HPDE6-E6E7 (cell line): ENCODE data around the gene GPT2.

ENCODE experiments used
- DNase-seq: peaks from one replicate; pipeline ENCODE4 v3.0.0; 2011; ENCODE audit warnings: missing footprints; ENCODE audit errors: extremely low spot score

Gene GPT2, protein sequence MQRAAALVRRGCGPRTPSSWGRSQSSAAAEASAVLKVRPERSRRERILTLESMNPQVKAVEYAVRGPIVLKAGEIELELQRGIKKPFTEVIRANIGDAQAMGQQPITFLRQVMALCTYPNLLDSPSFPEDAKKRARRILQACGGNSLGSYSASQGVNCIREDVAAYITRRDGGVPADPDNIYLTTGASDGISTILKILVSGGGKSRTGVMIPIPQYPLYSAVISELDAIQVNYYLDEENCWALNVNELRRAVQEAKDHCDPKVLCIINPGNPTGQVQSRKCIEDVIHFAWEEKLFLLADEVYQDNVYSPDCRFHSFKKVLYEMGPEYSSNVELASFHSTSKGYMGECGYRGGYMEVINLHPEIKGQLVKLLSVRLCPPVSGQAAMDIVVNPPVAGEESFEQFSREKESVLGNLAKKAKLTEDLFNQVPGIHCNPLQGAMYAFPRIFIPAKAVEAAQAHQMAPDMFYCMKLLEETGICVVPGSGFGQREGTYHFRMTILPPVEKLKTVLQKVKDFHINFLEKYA

DNA sequence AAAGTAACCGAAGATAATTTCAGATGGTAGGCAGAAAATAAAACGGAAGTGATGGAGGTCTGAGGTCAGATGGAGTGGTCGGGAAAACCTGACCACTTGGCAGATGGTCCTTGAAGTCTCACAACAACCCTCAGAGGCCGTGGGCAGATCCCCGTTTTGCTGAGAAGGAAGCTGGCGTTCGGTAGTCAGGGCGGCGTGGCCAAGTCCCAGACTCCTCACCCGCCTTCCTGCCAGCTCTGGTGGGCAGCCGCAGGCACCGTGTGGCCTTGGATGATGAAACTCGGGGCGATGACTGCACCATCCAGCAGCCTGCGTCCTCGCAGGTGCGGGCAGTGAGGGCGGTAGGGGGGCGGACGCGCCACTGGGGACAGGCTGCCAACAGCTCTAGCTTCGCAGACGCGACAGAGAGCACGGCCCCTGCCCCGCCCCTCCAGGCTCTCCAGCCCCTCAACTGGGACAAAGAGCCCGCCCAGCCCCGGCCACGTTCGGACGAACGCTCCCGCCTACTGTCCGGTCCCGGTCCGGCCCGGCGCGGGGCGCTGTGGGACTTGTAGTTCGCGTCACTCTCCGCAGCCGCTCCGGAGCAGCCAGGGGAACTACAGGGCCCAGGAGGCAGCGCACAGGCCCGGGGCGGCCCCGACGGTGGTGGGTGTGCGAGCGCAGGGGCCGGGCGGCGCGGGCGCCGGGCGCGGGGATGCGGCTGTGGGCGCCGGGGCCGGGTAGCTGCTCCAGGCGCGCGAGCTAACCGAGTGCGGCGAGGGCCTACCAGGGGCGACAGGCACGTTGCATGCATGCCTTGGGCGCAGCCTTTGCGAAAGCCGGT, at the start of gene GPT2:
GPT2 (plus strand) TSS at position 673 of the 823 bp plus-strand sequence. CDS start 354 bp downstream, outside the sequence.
- peak; percentile 88 for DNase-seq

DNA sequence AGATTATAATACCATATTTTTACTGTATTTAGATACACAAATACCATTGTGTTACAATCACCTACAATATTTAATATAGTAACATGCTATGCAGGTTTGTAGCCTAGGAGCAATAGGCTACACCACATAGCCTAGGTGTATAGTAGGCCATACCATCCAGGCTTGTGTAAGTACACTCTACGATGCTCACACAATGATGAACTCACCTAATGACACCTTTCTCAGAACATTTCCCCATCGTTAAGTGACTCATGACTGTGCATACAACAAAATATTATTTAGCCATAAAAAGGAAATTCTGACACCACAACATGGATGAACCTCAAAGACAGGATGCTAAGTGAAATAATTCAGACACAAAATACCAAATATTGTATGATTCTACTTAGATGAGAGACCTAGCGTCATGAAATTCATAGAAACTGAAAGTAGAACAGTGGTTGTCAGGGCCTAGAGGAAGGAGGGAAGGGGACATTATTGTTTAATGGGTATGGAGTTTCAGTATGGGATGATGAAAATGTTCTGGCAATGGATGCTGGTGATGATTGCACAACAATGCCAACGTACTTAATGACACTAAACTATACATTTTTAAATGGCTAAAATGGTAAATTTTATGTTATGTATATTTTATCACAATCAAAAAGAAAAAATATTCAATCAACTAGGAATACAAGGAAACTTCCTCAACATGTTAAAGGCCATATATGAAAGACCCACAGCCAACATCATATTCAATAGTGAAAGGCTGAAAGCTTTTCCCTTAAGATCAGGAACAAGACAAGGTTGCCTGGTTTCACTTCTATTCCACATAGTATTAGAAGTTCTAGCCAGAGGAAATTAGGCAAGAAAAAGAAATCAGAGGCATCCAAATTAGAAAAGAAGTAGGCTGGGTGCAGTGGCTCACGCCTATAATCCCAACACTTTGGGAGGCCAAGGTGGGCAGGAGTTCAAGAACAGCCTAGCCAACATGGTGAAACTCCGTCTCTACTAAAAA, 47.3 kb upstream of the GPT2 start:
- no peak for DNase-seq

DNA sequence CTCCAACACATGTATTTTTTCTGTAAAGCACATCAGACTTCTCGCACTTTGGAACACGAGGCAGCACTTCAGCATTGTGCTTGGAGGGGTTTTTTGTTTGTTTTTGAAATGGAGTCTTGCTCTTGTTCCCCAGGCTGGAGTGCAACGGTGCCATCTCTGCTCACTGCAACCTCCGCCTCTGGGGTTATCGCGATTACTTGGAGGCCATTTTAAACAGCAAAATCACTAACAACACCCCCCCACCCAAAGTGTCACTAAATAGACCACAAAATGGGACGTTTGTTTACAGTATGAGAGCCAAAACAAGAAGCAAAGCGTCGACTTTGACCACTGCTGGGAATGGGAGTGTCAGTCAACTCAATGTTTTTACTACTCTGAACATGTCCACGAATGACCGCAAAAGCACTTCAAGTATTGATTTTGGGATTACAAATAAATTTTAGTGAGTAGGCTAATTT, 44.1 kb upstream of the GPT2 start:
- no peak for DNase-seq

DNA sequence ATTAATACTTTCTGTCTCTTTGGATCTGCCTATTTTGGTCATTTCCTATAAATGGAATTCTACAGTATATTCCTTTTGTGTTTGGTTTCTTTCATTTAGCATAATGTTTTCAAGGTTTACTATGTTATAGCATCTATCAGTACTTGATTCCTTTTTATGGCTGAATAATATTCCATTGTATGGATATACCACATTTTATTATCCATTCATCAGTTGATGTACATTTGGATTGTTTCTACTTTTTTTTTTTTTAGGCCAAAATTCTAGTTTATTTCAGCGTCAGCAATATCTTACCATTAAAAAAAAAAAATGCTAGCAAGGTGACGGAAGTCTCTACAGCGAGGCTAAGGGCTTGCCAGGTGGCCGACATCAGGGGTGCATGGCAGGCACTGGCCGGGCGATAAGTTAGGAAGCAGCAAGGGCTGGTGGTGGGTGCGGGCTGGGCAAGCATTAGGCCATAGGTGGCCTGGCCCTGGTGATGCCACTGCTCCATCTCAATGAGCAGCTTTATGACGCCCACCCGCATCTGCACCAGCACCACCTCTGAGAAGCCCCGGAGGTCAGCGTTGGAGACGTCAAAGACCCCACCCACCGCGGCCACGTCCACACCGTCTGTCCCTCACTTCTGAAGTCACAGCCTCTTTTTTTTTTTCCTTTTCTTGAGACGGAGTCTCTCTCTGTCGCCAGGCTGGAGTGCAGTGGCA, 41.8 kb upstream of the GPT2 start:
- DNase-seq = no peak

DNA sequence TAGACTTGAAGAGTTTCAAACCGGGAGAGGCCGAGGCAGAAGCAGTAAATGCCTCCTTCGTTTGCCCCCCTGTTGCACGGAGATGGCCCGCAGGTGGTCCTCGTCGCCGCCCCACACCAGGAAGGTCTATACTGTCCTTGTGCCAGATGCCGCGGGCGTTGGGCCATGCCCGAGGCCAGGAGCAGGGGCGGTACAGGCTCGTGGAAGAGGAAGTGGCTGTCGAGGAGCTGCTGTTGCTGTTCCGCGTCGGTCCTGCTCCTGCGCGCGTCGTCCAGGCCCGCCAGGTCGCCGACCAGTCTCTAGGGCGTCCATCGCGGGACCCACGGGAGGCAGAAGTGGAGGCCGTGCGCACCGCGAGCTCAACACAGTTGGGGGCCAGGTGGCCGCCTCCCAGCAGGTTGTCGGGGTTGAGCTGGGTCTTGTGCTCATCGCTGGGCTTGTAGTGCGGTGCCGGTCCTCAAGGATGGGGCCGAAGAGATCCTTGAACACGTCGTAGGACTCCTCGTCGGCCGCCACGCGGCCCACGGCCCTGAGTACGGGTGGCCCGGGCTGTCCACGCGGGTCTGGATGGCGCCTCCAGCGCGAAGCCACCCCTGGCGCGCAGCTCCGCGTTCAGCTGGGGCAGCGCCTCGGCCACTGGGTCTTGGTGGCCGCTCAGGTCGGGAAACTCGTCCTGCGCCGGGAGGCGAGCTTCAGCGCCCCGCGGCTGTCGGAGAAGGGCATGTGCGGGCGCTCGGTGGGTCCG, 40.1 kb upstream of the GPT2 start:
- DNase-seq = no peak

DNA sequence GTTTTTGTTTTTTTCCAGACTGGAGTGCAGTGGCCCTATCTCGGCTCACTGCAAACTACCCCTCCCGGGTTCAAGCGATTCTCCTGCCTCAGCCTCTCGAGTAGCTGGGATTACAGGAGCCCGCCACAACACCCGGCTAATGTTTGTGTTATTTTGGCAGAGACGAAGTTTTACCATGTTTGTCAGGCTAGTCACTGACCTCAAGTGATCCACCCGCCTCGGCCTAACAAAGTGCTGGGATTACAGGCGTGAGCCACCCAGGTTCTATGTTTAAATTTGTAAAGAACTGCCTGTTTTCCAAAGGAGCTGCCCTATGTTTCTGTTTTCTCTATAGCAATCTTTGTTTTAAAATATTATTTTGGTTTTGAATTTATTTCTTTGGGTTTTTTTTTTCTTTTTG, 39.4 kb upstream of the GPT2 start:
- DNase-seq = no peak

DNA sequence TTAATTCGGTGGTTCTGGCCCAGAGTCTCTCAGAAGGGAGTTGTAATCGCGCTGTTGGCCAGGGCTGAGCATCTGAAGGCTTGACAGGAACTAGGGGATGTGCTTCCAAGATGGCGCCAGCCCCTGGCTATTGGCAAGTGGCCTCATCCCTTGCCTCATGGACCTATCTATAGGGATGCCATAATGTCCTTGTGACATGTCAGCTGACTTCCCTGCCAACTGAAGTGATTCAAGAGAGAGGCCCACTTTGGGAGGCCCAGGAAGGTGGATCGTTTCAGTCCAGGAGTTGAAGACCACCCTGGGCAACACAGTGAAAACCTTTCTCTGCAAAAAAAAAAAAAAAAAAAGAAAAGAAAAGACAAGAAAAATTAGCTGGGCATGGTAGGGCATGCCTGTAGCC, 38.2 kb upstream of the GPT2 start:
- no peak for DNase-seq

DNA sequence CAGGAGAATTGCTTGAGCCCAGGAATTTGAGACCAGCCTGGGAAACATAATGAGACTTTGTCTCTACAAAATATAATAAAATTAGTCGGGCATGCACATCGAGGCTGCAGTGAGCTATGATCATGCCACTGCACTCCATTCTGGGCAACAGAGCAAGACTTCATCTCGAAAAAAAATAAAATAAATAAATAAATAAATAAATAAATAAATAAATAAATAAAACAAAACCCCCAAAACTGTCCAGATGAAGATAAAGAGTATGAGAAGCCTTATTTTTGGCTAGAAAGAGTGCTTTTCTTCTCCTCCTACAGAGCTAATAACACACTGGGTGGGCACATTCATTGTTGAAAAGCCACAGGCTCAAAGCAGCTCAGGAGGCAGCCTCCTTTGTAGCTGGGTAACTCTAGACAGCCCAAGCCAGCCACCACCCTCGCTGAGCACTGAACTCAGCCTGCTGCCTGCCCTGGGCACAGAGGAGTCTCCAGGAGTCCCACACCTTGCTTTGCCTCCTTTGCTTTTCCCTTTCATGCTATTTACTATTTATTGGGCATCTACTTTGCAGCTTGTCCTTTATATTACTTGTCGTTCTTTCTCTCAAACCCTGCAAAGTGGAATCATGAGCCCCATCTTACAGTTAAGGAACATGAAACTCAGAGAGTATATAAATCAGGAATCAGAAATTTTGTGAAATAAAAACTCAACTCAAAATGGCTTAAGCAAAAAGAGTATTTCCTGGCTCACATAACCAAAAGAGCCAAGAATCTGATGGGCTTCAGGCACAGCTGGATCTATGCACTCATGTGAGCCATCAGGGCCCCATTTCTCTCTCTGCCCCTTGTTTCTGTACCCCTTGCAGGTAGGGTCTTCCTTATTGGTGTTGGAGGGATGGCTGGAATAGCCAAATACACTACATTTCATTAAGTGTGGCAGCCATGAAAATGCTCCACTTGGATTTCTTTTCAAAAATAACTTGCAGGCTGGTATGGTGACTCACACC, 35.1 kb upstream of the GPT2 start:
- DNase-seq = no peak

DNA sequence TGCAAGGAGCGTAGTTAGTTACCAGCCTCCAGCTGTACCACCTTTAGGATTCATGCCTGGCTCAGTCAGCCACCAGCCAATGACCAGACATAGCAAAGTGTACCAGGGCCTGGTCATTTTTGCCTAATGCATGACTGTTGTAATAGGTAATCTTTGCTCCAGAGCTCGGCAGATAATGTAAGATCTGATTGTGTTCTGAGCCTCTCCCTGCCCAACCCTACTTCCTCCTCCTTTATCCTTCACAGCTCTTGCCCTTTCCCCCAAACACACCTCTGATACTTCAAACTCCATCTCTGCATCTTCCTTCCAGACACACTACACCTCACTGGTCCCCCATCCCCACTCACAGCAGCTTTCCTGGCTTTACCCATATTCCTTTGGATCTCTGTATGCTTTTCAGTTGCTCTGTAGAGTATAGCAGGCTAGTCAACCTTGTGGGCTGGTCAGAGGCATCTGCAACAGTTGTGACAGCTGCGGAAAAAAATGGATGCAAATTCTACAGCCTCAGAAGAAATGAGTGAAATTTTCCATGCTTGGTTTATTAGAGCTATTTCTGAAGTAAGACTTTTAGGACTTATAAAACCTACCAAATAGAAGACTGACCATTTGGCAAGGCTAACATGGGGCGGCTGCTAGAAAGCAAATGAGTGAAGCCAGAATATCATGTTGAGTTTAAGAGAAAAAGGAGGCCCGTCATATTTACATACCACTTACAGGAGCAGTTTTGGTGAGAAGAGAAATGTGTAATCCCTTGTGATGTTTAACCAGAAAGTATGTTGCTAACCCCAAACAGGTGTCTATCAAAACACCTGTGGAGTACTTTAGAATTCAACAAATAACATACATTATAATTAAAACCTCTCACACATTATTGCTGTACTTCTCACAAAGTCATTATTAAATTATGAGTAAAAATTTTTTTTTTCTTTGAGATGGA, 33.3 kb upstream of the GPT2 start:
- no peak for DNase-seq

DNA sequence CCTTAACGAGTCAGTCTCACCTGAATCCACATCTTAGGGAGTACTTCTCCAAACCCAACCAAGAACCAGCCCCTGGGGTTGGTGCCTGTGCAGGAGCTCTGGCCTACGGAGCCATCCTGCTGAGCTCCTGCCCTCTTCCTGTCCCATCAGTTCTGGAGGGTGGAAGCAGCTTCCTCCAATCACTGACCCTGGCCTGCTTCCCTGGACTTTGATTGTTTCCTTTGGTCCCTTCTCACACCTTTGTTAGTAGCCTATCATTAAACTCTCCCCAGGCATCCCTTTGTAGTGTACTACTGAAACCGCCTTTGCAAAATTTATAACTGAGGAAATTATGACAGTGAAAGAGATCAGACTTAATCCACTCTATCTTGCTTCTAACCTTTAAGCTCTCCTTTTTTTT, 32.0 kb upstream of the GPT2 start:
- no peak for DNase-seq

DNA sequence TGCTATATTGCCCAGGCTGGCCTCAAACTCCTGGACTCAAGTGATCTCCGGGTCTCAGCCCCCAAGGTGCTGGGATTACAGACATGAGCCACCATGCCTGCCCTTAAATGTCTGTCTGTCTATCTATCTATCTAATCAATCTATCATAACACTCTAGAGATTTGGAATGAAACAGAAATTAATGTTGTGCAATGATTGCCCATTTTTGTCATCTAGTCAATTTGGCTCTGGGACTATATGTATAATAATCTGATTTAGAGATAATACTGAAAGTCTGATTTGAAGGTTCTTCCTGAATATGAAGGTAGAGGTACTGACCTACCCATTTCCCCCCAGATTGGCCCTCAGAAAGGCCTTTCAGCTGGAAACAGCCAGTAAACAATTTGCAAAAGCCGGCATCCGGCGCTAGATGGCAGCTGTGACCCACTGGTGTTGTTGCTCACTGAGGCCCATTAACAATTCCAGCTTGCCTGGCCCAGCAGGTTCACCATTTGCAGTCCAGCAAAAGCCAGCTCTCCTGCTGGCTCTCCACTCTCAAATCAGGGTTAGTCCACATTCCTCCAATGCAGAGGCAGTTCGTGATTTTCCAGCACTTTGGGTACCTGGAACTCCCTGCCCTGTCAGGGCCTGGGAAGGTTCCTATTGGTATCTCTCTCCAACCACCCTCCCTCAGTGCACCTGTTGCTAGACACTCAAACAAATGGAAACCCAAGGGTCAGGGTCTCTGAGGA, 30.3 kb upstream of the GPT2 start:
- DNase-seq = peak; percentile 80

DNA sequence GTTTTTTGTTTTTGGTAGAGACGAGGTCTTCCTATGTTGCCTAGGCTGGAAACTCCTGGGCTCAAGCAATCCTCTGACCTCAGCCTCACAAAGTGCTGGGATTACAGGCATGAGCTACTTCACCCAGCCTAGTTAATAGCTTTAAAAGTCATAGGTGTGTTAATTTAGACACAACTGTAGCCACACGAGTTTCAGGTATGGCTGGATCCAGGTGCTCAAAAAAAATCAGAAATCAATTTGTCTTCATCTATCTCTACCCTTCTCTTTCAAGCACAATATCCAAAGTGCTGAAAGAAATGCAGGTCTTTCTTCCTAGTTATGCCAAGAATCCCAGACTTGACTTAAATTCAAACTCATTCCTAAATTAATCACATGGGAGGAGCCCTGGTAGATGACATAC, 29.3 kb upstream of the GPT2 start:
- no peak for DNase-seq

DNA sequence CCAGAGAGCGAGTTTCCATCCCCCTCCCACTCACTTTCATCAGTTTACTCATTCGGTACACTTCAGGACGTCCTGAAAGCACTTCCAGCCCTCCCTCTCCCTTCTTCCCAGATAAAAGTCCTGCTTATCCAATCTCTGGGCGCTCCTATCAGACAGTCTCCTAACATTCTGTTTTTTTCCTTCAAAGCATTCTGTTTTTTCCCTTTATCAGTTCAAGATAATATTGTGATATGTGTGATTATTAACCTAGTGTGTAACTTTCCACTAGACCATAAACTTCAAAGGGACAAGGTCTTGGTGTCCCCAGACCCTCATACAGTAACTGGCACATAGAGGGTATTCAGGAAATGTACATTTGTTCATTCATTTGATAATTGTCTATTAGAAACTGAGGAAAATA, 28.8 kb upstream of the GPT2 start:
- DNase-seq = no peak

DNA sequence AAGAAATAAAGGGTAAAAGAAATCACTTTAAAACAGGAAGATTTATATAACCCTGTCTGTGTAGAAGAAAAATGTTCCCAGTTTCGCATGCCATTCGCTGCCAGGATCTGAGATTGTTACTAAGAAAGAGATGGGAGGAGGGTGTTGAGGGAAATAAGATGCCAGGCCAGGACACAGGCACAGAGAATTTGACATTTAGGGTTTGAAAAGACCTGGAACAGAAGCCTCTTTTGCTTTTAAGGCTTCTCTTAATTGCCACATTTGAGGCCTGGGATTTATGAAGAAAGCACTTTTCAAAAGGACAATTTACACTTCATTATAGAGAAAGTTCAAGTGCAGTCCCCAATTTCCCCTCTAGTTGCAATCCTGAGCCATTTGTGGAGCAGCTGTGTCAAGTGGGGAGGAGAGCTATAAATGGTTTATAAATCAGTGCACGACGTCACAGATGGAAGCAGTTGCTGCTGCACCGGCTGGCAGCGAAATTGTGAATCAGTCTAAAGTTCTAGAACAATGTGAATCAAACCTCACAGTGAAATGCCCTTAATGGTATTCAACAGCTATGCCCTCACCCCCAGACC, 26.7 kb upstream of the GPT2 start:
- DNase-seq = no peak

DNA sequence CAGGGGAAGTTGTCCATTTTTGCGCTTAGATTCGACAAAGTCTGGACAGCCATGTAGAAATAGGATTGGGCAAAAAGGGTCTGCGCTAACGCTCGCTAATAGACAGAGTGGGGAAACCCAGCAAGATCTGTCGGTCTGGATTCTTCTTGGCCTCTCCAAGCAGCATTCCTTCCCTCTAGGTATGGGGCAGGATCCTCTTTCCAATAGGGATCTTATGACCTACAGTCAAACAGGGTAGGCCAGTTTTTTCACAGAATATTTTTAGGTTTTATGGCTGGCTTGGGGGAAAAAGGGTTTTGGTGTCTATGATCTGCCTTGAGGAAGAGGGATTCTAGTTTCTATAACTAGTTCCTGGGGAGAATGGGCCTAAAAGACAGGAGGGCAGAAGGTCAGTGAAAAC, 26.0 kb upstream of the GPT2 start:
- no peak for DNase-seq

DNA sequence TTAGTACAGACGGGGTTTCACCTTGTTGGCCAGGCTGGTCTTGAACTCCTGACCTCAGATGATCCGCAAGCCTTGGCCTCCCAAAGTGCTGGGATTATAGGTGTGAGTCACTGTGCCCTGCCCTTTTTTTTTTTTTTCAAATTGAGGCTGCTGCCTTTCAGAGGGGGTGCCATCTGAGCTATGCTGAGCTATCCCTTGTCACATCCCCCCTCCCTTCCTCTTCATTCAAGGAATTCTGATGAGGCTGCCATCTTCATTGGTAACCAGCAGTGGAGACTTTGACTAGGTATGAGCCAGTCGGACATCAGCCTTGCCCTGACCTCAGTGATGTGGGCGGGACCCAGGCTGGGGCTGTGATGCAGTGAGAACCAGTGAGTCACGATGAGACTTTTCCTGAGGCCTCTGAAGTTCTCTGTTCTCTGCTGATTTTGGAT, 24.4 kb upstream of the GPT2 start:
- peak; percentile 97 for DNase-seq
